Panc1 (cell line): Measurements from ENCODE around the gene CAPZA1.

ENCODE experiments used
- CTCF ChIP-seq: fragments of 450-650 bp; IDR thresholded peaks from 2 replicates; pipeline ENCODE4 v1.5.1; 2017; ENCODE audit warnings: mild to moderate bottlenecking
- POLR2AphosphoS5 ChIP-seq: IDR thresholded peaks from 2 replicates; pipeline ENCODE4 v1.6.1; 2012; ENCODE audit warnings: mild to moderate bottlenecking, low read depth, low read length, moderate library complexity
- REST ChIP-seq, 2 experiments: IDR thresholded peaks; 2 replicates each; pipeline ENCODE4 v1.6.1; 2011 to 2012; ENCODE audit warnings: low read depth in 2 of 2, control low read depth in 1 of 2, low read length in 1 of 2, mild to moderate bottlenecking in 1 of 2, moderate library complexity in 1 of 2; ENCODE audit not compliant: insufficient read depth in 1 of 2
- SIN3A ChIP-seq: IDR thresholded peaks from 2 replicates; pipeline ENCODE4 v1.6.1; 2012; ENCODE audit warnings: low read depth, mild to moderate bottlenecking, low read length, moderate library complexity, borderline replicate concordance; ENCODE audit not compliant: insufficient read depth

GRCh38 chr1:112719706-112720105 lies 100.1 kb downstream of the CAPZA1 start:
- TF ChIP-seq REST (IDR thresholded peaks at IDR 0.05; ENCODE audit: insufficient read depth in 1 of 2, low read depth in 2 of 2, low read length in 1 of 2) = no peak
- TF ChIP-seq CTCF = no peak
- no peak for TF ChIP-seq POLR2AphosphoS5
- TF ChIP-seq SIN3A = no peak
